ENCODE data around the gene SGMS2.

DNA sequence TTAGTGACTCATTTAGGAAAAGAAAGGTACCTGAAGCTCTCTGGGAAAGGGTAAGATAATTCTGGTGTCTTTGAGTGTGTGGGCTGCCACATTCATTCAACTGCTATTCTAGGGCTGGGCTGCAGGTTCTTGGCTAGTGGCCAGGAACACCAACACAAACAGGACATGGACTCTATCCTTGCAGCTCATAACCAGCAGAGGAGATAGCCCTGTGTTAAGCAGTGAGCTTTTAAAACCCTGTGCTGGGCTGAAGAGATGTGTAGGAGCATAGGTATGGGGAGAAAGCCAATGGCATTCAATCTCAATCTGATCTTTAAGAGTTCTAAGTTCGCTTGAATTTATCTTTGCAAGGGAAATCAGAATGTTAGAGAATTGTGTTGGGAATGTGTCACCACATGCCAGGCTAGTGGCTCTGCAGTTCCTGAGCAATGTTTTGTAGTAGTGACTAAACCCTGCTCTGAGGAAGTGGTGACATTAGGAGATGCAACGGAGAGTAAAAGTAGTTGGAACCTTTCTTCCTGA is 39.2 kb downstream of the SGMS2 start:
- TF ChIP-seq, protein P1, sequence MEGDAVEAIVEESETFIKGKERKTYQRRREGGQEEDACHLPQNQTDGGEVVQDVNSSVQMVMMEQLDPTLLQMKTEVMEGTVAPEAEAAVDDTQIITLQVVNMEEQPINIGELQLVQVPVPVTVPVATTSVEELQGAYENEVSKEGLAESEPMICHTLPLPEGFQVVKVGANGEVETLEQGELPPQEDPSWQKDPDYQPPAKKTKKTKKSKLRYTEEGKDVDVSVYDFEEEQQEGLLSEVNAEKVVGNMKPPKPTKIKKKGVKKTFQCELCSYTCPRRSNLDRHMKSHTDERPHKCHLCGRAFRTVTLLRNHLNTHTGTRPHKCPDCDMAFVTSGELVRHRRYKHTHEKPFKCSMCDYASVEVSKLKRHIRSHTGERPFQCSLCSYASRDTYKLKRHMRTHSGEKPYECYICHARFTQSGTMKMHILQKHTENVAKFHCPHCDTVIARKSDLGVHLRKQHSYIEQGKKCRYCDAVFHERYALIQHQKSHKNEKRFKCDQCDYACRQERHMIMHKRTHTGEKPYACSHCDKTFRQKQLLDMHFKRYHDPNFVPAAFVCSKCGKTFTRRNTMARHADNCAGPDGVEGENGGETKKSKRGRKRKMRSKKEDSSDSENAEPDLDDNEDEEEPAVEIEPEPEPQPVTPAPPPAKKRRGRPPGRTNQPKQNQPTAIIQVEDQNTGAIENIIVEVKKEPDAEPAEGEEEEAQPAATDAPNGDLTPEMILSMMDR (IDR thresholded peaks at IDR 0.05; ENCODE audit: borderline replicate concordance, extremely low read depth, low read length, poor library complexity, severe bottlenecking) = no peak
- no peak for TF ChIP-seq EZH2 (IDR thresholded peaks at IDR 0.05; ENCODE audit: borderline replicate concordance, low read depth, low read length, severe bottlenecking)
